GM12801 (cell line): ENCODE data around the gene ASIC3.

Experiments used
- CTCF ChIP-seq: IDR thresholded peaks from one replicate; pipeline ENCODE4 v1.5.1; 2011; ENCODE audit warnings: control low read depth; ENCODE audit not compliant: insufficient read length; ENCODE audit errors: extremely low read depth

The ASIC3 gene

GRCh38 chr7:151085691-151086620 is 37.6 kb downstream of the ASIC3 start, which contains the start of gene AGAP3:
AGAP3 (plus strand) TSS chr7:151086475; CDS start chr7:151086742, 267 bp downstream.
- TF ChIP-seq CTCF, result no peak

- no peak for TF ChIP-seq CTCF
Observed at GRCh38 chr7:151086802-151087244, 38.5 kb downstream of the ASIC3 start.

- TF ChIP-seq CTCF, result no peak
Observed at GRCh38 chr7:151087245-151088018, 39.1 kb downstream of the ASIC3 start.

GRCh38 chr7:151088019-151088855 is 39.9 kb downstream of the ASIC3 start:
- TF ChIP-seq CTCF, result no peak

GRCh38 chr7:151088856-151089699 is 40.7 kb downstream of the ASIC3 start:
- no peak for TF ChIP-seq CTCF

- TF ChIP-seq CTCF, result no peak
Observed at GRCh38 chr7:151089893-151090730, 41.8 kb downstream of the ASIC3 start.
